Stomach (tissue), 9 donors: ENCODE results near the gene RPL13. TPM values are rescaled to one million over a fixed set of nuclear protein-coding genes. Genes with fewer than 3 reads are reported as not detected.

Experiments used
- DNase-seq, 2 donors: peaks; one replicate each; pipeline versions ENCODE4 v3.0.0 to v3.0.0-alpha.2; 2013 to 2019
- H3K27ac ChIP-seq, 5 donors: fragments of 200-600 bp in 4 of 5; sonication (generic) in 4 of 5; one replicate each; pipeline ENCODE4 v1.5.1; 2013 to 2019; ENCODE audit warnings: mild to moderate bottlenecking in 1 of 5, moderate library complexity in 1 of 5
- H3K27me3 ChIP-seq, 3 donors: fragments of 200-600 bp; sonication (generic); one replicate each; pipeline ENCODE4 v1.5.1; 2017 to 2019; ENCODE audit warnings: mixed run types in 1 of 3
- H3K36me3 ChIP-seq, 4 donors: fragments of 200-600 bp; sonication (generic); 1 replicate in 3 of 4; 2 replicates in 1 of 4; pipeline ENCODE4 v1.5.1; 2016 to 2019
- H3K4me1 ChIP-seq, 4 donors: fragments of 200-600 bp; sonication (generic); one replicate each; pipeline ENCODE4 v1.5.1; 2016 to 2019
- H3K4me3 ChIP-seq, 4 donors: fragments of 200-600 bp; sonication (generic) in 3 of 4; one replicate each; pipeline ENCODE4 v1.5.1; 2016 to 2019; ENCODE audit warnings: mild to moderate bottlenecking in 1 of 4
- H3K9me3 ChIP-seq, 4 donors: fragments of 200-600 bp; sonication (generic); one replicate each; pipeline ENCODE4 v1.5.1; 2016 to 2019
- EP300 ChIP-seq: sonication (generic); formaldehyde crosslinking; IDR thresholded peaks from one replicate; pipeline ENCODE4 v1.6.1; 2017; ENCODE audit warnings: antibody characterized with exemption
- POLR2A ChIP-seq, 4 donors: fragments of 450-650 bp; IDR thresholded peaks; one replicate each; pipeline ENCODE4 v1.6.1; 2016; ENCODE audit warnings: antibody characterized with exemption in 4 of 4, control low read depth in 2 of 4, mild to moderate bottlenecking in 1 of 4, moderate library complexity in 1 of 4
- POLR2AphosphoS5 ChIP-seq, 3 donors: sonication (generic); formaldehyde crosslinking; IDR thresholded peaks; one replicate each; pipeline ENCODE4 v1.6.1; 2016; ENCODE audit warnings: antibody characterized with exemption in 3 of 3
- WGBS, 5 donors: extraction: QIAGEN DNeasy Blood & Tissue Kit in 3 of 5; methylation state at CpG; one replicate each; pipeline versions ENCODE4 v1.1.5 to v1.1.7; 2013 to 2018; 5-methylcytosine and 5-hydroxymethylcytosine counted together
- intact Hi-C: fragments of 100-400 bp; cut with DNase I; formaldehyde crosslinking; loops from one replicate; pipeline ENCODE4 v1.15.1; 2023; ENCODE audit warnings: low total_unique reads
- polyA plus RNA-seq, 3 donors: library from polyadenylated mRNA; stranded (reverse); fragments of 200-250 nt; gene quantifications; one replicate each; pipeline ENCODE4 v1.2.3, GENCODE V29; 2013
- total RNA-seq, 5 donors: library from RNA; depleted of rRNA; stranded (reverse); fragments of >200 nt; gene quantifications; one replicate each; pipeline versions ENCODE4 v1.1.0 to v1.2.3, GENCODE V29; 2014 to 2016
- TF ChIP-seq, protein P1 (sequence below), 7 experiments: fragments of 450-650 bp in 4 of 7; fragments of 200-600 bp in 3 of 7; sonication (generic) in 3 of 7; IDR thresholded peaks; one replicate each; pipeline ENCODE4 v1.5.1; 2016 to 2019; ENCODE audit warnings: antibody characterized with exemption in 7 of 7, control low read depth in 2 of 7, mild to moderate bottlenecking in 1 of 7
- donor health status: healthy with polysubstance abuse.
- donor health status: Bipolar disorder and iron deficiency.
- donor health status: healthy.

RPL13 gene
- total and polyA plus RNA-seq, 8 donors = 2,053 to 10,054 (median 4,321) TPM

DNA sequence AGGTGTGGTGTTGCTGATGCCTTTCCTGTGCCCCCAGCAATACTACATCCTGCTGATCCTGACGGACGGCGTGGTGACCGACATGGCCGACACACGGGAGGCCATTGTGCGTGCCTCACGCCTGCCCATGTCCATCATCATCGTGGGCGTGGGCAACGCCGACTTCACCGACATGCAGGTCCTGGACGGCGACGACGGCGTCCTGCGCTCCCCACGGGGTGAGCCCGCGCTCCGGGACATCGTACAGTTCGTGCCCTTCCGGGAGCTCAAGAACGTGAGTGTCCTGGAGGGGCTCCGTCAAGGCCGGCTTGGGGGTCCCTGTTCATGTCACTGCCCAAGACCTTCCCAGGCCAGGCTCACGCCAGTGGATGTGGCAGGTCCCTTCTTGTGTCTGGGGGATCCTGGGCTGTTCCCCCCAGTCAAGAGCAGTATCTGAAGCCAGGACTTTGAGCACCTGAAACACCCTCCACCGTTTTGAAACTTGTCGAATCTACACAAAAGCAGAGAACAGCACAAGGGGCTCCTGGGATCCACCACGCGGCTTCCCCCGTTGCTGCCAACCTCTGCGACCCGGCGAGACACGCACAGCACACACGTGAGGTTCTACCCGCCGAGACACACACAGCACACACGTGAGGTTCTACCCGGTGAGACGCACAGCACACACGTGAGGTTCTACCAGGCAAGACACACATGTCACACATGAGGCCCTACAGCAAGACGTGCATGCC is 35.0 kb downstream of the RPL13 start:
- no peak overlapping the region for H3K27ac ChIP-seq
- intact Hi-C loops = no loop called here
- WGBS, 5 donors = 89 to 96% (median 93%) methylated on average over 28 to 47 of the region's 47 CpGs

DNA sequence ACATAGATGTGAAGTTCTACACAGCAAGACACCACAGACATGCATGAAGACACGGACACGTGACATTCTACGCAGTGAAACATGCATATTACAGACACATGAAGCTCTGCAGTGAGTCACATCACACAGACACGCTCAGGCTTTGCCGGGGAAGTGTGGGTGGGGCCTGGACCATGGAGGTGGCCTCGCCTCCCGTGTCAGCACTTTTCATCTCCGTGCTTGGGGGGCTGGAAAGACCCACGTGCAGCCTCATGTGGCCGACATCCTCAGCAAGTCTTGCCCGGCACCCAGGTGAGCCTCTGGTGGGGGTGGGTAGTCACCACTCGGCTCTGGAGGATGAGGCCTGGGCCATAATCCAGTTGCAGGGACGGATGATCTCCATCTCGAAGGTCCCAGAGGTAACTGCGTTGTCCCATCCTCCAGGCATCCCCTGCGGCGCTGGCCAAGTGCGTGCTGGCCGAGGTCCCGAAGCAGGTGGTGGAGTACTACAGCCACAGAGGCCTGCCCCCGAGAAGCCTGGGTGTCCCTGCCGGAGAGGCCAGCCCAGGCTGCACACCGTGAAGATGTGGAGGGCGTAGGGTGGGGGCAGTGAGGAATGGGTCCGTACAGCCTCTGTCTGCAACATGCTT is 35.7 kb downstream of the RPL13 start:
- H3K27me3 ChIP-seq = no peaks in the 10 kb centered on the region
- no peak overlapping the region for H3K27ac ChIP-seq
- H3K9me3 ChIP-seq = no peaks in the 10 kb centered on the region
- WGBS, 5 donors = 83 to 90% (median 88%) methylated on average over 21 to 25 of the region's 25 CpGs
- TF ChIP-seq EP300 (no peak), POLR2AphosphoS5 (IDR thresholded peaks at IDR 0.05) (no peak)
- no peaks in the 10 kb centered on the region for H3K36me3 ChIP-seq
- H3K4me3 ChIP-seq = no peak overlapping the region
- intact Hi-C loops = no loop called here
- DNase-seq = no peak
- H3K4me1 ChIP-seq = no peaks in the 10 kb centered on the region

More for the DNA sequence above, 35.0 kb downstream of the RPL13 start:
- Histone ChIP-seq H3K4me1 (no peaks in the 10 kb centered on the region), H3K27me3 (no peaks in the 10 kb centered on the region), H3K36me3 (no peaks in the 10 kb centered on the region), H3K9me3 (no peaks in the 10 kb centered on the region), H3K4me3 (no peak overlapping the region)
- TF ChIP-seq, protein P1, sequence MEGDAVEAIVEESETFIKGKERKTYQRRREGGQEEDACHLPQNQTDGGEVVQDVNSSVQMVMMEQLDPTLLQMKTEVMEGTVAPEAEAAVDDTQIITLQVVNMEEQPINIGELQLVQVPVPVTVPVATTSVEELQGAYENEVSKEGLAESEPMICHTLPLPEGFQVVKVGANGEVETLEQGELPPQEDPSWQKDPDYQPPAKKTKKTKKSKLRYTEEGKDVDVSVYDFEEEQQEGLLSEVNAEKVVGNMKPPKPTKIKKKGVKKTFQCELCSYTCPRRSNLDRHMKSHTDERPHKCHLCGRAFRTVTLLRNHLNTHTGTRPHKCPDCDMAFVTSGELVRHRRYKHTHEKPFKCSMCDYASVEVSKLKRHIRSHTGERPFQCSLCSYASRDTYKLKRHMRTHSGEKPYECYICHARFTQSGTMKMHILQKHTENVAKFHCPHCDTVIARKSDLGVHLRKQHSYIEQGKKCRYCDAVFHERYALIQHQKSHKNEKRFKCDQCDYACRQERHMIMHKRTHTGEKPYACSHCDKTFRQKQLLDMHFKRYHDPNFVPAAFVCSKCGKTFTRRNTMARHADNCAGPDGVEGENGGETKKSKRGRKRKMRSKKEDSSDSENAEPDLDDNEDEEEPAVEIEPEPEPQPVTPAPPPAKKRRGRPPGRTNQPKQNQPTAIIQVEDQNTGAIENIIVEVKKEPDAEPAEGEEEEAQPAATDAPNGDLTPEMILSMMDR (IDR thresholded peaks at IDR 0.05) = no peak
- TF ChIP-seq POLR2A (IDR thresholded peaks at IDR 0.05) (no peak), EP300 (no peak), POLR2AphosphoS5 (IDR thresholded peaks at IDR 0.05) (no peak)
- no peak for DNase-seq

DNA sequence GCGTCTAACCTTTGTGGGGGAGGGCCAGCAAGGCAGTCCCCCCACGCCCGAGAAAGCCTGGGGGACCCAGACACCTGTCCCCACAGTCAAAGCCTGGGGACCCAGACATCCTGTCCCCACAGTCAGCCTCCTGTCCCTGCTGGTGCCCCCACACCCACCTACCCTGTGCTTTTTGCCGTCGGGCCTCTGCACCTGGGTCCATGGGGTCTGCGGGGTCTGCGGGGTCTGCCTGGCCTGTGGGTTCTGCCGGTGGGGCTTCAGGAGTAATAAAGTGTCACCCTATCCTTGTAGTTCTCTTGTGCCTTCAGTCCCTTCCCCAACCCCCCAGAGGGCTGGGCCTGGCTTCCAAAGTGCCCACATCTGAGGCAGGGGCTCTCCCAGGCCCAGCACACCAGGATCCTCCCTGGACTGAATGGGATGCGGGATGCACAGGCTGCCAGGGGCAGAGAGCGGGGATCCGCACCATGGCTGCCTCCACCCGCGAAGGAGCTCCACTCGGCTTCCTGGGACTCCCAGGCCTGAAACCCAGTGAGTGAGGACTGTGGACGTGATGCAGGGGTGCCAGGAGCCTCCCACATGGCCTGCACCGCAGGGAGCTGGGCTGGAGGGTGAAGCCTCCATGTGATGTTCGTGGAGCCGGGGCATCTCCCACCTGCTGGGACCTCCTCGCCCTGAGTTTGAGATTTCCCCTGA is 36.6 kb downstream of the RPL13 start:
- no peak for DNase-seq
- TF ChIP-seq, protein P1 (IDR thresholded peaks at IDR 0.05) = no peak
- TF ChIP-seq POLR2A (IDR thresholded peaks at IDR 0.05) (no peak), EP300 (no peak), POLR2AphosphoS5 (IDR thresholded peaks at IDR 0.05) (no peak)
- WGBS, 5 donors = 79 to 90% (median 85%) methylated on average over 12 to 19 of the region's 19 CpGs
- Histone ChIP-seq H3K27ac (no peak overlapping the region), H3K27me3 (peaks cover 0 to 5% (median 0%) of the 10 kb centered on the region in 3 donors), H3K4me3 (no peak overlapping the region), H3K9me3 (no peaks in the 10 kb centered on the region), H3K36me3 (no peaks in the 10 kb centered on the region), H3K4me1 (peaks cover 0 to 3% (median under 1%) of the 10 kb centered on the region in 4 donors)
- intact Hi-C loops = no loop called here

DNA sequence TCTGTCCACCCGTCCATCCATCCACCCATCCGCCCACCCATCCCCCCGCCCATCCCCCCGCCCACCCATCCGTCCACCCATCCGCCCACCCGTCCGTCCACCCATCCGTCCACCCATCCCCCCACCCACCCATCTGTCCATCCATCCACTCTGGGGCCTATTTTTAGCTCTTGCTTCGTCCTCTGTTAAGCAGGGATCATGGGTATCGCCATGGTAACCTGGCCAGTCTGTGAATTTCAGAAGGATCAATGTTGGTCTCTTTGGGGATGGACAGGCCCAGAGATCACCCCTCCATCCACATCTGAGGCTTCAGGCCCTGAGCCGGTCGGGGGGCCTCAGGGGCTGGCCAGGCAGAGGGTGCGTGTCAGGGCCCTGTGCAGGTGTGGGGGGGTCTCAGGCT is 37.7 kb downstream of the RPL13 start:
- no peaks in the 10 kb centered on the region for H3K36me3 ChIP-seq
- H3K4me3 ChIP-seq = no peak overlapping the region
- DNase-seq = peak in 1 of 2 donors; percentile 40
- H3K4me1 ChIP-seq = peaks cover 0 to 14% (median 10%) of the 10 kb centered on the region in 4 donors
- TF ChIP-seq, protein P1 (IDR thresholded peaks at IDR 0.05) = no peak
- TF ChIP-seq POLR2AphosphoS5 (IDR thresholded peaks at IDR 0.05) (no peak), POLR2A (IDR thresholded peaks at IDR 0.05) (no peak), EP300 (no peak)
- intact Hi-C loops = no loop called here
- 40 to 82% (median 74%) methylated on average over 3 to 14 of the region's 14 CpGs for WGBS, 5 donors
- no peak overlapping the region for H3K27ac ChIP-seq
- no peaks in the 10 kb centered on the region for H3K9me3 ChIP-seq
- peaks cover 0 to 16% (median 4%) of the 10 kb centered on the region in 3 donors for H3K27me3 ChIP-seq
